NCI-H1436 (cell line): ENCODE data around the gene PSMD4.

ENCODE experiments used
- DNase-seq: peaks from one replicate; lab custom pipeline; 2025; lab: John Stamatoyannopoulos, UW

The PSMD4 gene

DNA sequence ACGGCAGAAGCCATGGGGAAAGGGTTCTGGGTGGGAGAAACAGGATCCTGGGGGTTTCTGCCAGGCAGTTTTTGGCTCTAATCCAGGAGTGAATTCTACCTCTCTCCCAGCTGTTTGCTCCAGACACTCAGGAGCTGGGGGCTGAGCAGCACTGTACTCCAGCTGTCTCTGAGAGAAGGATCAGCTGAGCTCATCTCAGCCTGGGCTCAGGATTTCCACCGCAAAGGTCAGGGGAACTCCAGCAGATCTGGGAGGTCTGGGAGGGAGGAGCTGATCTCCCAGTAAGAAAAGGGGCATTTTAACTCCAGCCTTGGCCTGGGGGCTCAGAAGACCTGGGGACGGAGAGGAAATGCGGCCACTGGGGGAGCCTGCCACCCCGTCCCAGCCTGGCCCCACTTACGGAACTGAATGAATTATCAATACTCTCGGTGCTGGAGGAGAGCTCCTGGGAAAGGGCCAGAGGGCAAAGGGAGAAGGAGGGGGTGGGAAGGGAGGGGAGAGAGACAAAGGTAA is 55.3 kb downstream of the PSMD4 start:
- DNase-seq, result no peak

DNA sequence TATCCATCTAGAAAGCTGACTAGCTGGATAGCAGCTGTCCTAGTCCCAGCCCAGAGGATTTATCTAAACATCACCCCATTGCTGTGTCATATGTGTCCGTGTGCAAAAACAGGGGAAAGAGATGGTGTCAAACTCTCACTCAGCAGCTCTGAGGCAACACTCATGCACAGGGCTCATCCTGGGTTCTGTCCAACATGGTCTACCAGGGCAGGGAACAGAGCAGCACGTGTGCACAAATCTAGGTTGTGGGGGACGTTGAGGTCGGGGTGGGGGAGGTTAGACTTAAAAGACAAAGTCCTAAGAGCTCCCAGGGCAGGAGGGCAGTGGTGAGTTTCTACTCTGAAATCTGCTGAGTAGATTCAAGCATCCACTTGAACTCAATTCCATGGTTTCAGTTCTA is 56.5 kb downstream of the PSMD4 start:
- no peak for DNase-seq

- DNase-seq, result no peak
Observed at GRCh38 chr1:151311589-151312331, 57.2 kb downstream of the PSMD4 start.

DNA sequence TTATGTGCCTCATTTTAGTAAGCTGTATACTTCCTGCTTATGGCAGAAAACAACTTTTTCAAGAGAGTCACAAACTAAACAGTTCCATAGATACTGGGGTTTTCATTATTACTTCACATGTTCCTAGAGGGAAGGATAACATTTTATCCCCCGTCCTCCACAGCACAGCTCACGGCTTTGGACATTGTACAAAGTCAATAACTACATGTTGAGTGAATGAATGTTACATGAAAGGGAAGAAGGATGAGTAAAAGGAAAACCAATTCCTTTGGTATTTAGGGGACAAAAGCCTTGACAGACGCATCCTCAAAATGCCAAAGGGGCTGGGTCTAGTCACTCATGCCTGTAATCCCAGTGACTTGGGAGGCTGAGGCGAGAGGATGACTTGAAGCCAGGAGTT is 57.9 kb downstream of the PSMD4 start:
- DNase-seq, result no peak

GRCh38 chr1:151312826-151313225 is 58.3 kb downstream of the PSMD4 start:
- DNase-seq, result no peak

DNA sequence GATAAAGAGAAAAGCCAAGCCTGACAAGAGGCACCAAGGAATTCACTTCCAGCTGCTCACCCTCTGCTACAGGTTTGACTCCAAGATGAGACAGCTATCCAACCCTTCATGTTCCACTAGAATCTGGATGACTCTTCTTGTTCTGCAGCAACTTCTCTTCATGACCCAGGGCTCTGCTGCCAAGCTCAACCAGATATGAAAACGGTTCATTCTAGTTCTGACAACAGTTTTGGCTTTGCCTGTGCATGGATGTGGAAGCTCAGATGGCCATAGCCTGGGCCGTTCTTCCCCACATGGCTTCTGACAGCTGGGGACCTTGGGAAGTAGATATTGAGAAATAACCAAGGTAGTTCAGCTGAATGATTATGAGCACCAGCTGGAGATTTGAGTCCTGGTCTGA is 59.0 kb downstream of the PSMD4 start:
- DNase-seq, result no peak

DNA sequence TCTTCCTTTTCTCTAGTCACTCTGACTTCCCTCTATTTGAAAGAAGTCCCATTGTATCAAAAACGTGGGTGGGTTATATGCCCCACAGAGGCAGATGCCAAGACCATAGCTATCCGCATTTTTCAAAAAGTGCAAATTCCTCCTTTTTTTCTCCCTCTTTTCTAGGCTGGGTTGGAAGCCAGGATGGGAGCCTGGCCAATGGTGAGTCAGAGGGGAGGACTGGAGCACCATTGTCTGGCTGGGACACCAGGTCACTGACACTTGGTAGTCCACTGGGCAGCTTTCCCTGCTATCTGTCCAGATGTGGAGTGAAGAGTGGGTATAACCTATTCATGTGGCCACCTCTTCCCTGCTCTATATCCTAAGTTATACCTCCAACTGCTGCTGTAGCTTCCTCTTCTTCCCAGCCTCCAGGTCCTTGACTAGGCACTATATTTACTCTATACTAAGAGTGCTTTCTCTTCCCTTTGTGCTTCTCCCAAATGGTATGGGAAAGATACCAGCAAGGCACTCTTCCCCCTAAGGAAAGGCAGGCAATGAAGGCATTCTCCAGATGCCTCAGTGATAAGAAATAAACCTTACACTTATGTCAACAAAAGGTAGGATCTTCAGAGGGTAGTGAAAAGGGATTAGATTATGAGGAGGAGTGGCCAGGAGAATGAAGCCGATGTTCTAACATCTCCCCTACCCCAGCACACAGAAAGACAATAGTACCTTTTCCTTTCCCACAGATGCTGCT is 59.8 kb downstream of the PSMD4 start:
- DNase-seq, result no peak

GRCh38 chr1:151315565-151316235 is 61.2 kb downstream of the PSMD4 start:
- no peak for DNase-seq
